Retinal pigment epithelial cell (primary cell): ENCODE results near the gene CDH13.

Source experiments
- DNase-seq: peaks from one replicate; pipeline ENCODE4 v3.0.0-alpha.2; 2010; ENCODE audit warnings: low read depth
- H3K4me3 ChIP-seq: 2 replicates; pipeline ENCODE4 v1.5.1; 2011; ENCODE audit warnings: mild to moderate bottlenecking, low read length, control low read depth, moderate library complexity
- CTCF ChIP-seq: conservative IDR thresholded peaks from 2 replicates; pipeline ENCODE4 v1.5.1; 2011; ENCODE audit warnings: low read depth, low read length, control low read depth, inconsistent platforms

Gene CDH13

GRCh38 chr16:83602761-83603722 lies 976.3 kb downstream of the CDH13 start:
- no peak for TF ChIP-seq CTCF
- DNase-seq: no peak
- no peak overlapping the region for H3K4me3 ChIP-seq

- no peak overlapping the region for H3K4me3 ChIP-seq
- no peak for TF ChIP-seq CTCF
Observed at GRCh38 chr16:83603723-83604570, 977.2 kb downstream of the CDH13 start.

GRCh38 chr16:83606486-83607030 lies 979.8 kb downstream of the CDH13 start:
- no peak for DNase-seq
- H3K4me3 ChIP-seq: no peak overlapping the region
- no peak for TF ChIP-seq CTCF

More at GRCh38 chr16:83603723-83604570, 977.2 kb downstream of the CDH13 start:
- no peak for DNase-seq

- no peak for TF ChIP-seq CTCF
- DNase-seq: no peak
- H3K4me3 ChIP-seq: no peak overlapping the region
Observed at GRCh38 chr16:83609178-83609577, 982.4 kb downstream of the CDH13 start.

- no peak overlapping the region for H3K4me3 ChIP-seq
- DNase-seq: no peak
- TF ChIP-seq CTCF: no peak
Observed at GRCh38 chr16:83615141-83615952, 988.6 kb downstream of the CDH13 start.

- no peak overlapping the region for H3K4me3 ChIP-seq
- DNase-seq: no peak
- no peak for TF ChIP-seq CTCF
Observed at GRCh38 chr16:83615953-83616350, 989.2 kb downstream of the CDH13 start.
